WTC11 (cell line): Measurements from ENCODE around the gene C18orf54.

ENCODE experiments used
- GTF2I ChIP-seq: fragments of 250-450 bp; sonication (Bioruptor Pico); conservative IDR thresholded peaks from 2 replicates; pipeline ENCODE4 v1.4.0; 2021; ENCODE audit warnings: mild to moderate bottlenecking
- ZNF138 ChIP-seq: sonication (generic); formaldehyde crosslinking; conservative IDR thresholded peaks from 2 replicates; pipeline ENCODE4 v1.8.1; 2022; ENCODE audit warnings: mild to moderate bottlenecking, moderate library complexity, missing genetic modification reagents
- TF ChIP-seq, protein P1 (sequence below): fragments of 200-600 bp; IDR thresholded peaks from 2 replicates; pipeline ENCODE4 v1.8.0; 2022; ENCODE audit warnings: antibody characterized with exemption

DNA sequence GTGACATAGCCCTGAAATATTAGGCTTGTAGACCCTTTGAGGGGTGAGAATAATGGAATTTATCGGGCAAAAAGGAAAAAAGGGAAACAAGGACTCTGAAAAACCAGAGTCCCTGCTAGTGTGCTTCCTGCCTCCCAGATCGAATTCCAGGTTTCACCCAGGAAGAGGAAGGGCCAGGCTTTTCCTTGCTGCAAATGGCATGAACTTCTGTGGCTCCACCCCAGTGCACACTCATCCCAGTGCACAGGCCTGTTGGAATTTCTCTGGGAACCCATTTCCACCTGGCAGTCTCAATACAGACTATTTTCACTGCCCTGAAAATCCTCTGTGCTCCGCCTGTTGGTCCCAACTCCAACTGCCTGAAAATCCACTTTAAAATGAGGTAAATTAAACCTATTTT lies 29.9 kb downstream of the C18orf54 start:
- TF ChIP-seq, protein P1, sequence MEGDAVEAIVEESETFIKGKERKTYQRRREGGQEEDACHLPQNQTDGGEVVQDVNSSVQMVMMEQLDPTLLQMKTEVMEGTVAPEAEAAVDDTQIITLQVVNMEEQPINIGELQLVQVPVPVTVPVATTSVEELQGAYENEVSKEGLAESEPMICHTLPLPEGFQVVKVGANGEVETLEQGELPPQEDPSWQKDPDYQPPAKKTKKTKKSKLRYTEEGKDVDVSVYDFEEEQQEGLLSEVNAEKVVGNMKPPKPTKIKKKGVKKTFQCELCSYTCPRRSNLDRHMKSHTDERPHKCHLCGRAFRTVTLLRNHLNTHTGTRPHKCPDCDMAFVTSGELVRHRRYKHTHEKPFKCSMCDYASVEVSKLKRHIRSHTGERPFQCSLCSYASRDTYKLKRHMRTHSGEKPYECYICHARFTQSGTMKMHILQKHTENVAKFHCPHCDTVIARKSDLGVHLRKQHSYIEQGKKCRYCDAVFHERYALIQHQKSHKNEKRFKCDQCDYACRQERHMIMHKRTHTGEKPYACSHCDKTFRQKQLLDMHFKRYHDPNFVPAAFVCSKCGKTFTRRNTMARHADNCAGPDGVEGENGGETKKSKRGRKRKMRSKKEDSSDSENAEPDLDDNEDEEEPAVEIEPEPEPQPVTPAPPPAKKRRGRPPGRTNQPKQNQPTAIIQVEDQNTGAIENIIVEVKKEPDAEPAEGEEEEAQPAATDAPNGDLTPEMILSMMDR = no peak
- TF ChIP-seq ZNF138 (no peak), GTF2I (CRISPR knock-in tag) (no peak)
